ENCODE measurements around the gene HBZ.
A peak's percentile ranks its signal among the peaks of the same experiment; 100 is the strongest.
"Not testable (repeated sequence)": the region's sequence is repeated elsewhere in the genome, so short reads cannot be mapped to it uniquely, and the experiment has no call there.

The HBZ gene

DNA sequence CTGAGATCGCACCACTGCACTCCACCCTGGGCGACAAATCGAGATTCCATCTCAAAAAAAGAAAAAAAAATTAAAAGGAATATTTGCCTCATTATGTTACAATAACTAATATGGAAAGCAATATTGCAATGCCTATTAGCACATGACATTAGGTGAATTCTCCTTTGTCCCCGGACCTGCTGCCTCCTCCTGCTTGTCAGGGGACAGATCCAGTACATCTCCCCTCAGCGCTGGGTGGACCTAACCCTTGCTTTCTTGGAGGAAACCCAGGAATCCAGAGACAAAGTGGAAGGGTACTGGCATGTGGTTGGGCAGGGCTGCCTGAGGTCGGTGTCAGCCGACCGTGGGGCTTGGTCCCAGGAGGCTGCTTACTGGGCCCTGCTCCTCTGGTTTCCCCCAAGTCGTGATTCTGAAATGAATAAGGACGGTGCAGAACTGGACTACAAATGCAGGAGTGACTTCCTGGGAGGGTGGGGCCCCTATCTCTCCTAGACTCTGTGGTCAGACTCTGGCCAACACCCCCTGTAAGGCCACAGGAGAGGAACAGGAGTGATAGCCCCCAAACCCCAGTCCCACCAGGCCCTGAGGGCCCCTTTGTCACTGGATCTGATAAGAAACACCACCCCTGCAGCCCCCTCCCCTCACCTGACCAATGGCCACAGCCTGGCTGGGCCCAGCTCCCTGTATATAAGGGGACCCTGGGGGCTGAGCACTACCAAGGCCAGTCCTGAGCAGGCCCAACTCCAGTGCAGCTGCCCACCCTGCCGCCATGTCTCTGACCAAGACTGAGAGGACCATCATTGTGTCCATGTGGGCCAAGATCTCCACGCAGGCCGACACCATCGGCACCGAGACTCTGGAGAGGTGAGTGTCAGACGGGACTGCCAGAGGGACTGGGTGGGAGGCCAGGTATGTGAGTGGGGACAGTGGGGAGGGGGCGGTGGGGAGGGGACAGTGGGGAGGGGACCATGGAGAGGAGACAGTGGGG lies at the start of gene HBZ:
HBZ (plus strand) TSS at position 504 of the 988 bp plus-strand sequence; CDS start at position 770, 266 bp downstream.
- DNase-seq (ENCODE audit: low spot score) = no peak

GRCh38 chr16:104355-104754 lies 48.1 kb upstream of the HBZ start:
- DNase-seq (ENCODE audit: low spot score) = no peak

GRCh38 chr16:104928-105327 lies 47.5 kb upstream of the HBZ start:
- no peak for DNase-seq (ENCODE audit: low spot score)

- DNase-seq (ENCODE audit: low spot score) = no peak
Measured at GRCh38 chr16:105521-105920, 46.9 kb upstream of the HBZ start.

DNA sequence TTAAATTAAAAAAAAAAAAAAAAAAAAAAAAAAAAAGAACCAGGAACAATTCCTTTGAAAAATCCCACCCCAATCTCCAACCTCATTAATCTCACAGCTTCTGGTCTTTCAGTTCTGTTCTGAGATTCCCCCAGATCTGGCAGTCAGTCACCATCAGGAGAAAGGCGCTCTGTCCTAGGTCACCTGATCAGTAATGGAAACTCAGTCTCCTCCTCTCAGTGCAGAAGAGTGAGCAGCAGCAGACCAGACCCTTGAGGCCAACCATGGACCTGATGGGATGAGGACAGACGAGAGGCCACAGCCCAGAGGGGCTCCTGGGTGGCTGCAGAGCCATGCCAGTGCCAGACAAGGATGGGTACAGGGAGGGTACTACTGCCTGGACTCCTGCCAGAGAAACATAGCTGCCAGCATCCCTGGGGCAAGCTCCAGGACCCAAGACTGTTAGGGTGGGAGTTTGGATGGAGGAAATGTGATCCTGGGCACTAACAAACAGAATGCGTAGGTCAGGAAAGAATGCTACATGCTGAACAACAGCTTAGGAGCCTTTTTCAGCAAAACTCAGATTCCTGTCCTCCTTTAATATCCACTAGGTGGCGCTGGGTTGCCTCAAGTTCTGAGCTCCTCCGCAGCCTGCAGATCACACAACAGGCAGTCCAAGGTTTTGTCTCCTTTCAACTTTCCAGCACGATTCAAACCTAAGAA lies 45.7 kb upstream of the HBZ start:
- DNase-seq (ENCODE audit: low spot score) = peak; percentile 69

GRCh38 chr16:112153-112840 lies 40.1 kb upstream of the HBZ start:
- no peak for DNase-seq (ENCODE audit: low spot score)

- DNase-seq (ENCODE audit: low spot score) = no peak
Measured at GRCh38 chr16:114327-114726, 38.1 kb upstream of the HBZ start.

- DNase-seq (ENCODE audit: low spot score) = no peak
Measured at GRCh38 chr16:116015-116414, 36.4 kb upstream of the HBZ start.

DNA sequence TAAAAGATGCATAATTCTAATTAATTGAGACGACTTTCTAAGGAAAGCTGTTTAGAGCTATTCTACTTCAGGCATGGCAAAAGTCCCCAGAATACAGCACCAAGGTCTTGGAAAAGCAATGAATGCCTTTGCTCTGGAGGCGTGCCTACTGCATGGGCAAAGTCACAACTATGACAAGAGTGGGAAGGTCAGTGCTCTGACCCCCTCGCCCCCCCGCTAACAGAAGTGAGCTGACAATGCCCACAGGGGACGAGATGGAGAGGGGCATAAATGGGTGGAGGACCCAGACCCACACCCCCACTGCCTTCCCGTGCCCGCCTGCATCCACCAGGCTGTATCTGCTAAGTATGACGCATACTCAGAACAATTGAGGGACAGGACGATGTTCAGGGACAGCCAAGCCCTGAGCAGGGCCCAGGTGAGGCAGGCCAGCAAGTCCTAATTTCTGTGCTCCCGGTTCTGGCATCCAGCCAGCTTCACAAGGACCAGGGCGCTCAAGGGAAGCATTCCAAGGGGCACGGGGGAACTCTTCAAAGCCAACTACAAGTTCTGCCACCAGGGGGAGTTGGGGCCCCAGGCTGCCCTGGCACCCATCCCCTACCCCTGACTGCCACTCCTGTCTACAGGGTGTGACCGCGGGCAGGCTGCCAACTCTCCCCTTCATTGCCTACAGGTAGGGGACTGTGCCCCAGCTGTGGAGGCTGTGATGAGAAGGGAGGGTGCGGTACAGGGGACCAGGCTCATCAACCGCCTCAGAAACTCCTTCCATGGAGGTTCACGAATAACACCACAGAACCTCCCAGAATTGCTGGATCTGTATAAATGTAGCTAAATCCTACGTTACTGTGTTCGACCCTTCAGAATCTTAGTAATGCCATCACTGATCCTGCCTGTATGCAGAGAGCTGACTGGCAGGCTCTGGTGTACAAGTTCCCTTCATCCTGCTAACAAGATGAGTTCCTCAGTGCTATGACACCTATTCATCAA lies 34.8 kb upstream of the HBZ start:
- DNase-seq (ENCODE audit: low spot score) = peak; percentile 79

GRCh38 chr16:118857-119256 lies 33.6 kb upstream of the HBZ start:
- no peak for DNase-seq (ENCODE audit: low spot score)

DNA sequence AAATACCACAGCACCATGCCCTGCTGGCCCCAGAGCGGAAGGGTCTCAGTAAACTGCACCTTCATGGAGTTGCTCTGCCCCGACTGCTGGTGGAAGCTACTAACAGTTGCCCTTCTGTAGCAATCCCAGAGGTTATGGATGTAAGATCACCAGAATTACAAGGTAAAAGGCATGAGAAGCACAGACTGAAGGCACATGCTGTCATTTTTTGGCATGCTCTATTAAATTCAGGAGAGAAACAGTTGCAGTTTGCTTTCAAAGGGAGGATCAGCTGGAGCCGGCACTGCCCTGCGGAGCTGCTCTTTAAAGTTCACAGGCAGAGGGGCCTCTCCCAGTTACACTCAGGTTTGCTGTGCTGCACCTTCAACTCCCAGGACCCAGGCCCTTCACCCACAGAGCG lies 33.1 kb upstream of the HBZ start:
- DNase-seq (ENCODE audit: low spot score) = no peak

GRCh38 chr16:119835-120491 lies 32.5 kb upstream of the HBZ start:
- no peak for DNase-seq (ENCODE audit: low spot score)

GRCh38 chr16:120756-121155 lies 31.7 kb upstream of the HBZ start:
- no peak for DNase-seq (ENCODE audit: low spot score)

GRCh38 chr16:122361-122760 lies 30.1 kb upstream of the HBZ start:
- DNase-seq (ENCODE audit: low spot score) = no peak

DNA sequence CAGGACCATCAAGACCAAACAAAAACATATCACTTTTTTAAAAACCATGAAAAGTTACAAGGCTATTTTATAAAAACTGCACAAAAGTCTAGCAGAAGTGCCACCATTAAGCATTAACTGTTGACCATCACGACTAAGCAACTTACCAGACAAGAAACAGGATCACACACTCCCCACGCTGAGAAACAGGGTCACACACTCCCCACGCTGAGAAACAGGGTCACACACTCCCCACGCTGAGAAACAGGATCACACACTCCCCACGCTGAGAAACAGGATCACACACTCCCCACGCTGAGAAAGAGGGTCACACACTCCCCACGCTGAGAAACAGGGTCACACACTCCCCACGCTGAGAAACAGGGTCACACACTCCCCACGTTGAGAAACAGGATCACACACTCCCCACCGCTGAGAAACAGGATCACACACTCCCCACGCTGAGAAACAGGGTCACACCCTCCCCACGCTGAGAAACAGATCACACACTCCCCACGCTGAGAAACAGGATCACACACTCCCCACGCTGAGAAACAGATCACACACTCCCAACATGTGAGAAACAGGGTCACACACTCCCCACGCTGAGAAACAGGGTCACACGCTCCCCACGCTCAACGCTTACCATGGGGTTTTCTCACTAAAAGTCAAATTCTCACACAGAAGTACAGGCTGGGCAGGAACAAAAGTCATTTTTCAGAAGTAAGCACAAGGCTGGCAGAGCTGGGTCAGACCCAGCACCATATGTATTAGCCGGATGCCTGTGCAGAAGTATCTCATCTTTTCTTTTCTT lies 28.7 kb upstream of the HBZ start:
- DNase-seq (ENCODE audit: low spot score) = not testable (repeated sequence)

DNA sequence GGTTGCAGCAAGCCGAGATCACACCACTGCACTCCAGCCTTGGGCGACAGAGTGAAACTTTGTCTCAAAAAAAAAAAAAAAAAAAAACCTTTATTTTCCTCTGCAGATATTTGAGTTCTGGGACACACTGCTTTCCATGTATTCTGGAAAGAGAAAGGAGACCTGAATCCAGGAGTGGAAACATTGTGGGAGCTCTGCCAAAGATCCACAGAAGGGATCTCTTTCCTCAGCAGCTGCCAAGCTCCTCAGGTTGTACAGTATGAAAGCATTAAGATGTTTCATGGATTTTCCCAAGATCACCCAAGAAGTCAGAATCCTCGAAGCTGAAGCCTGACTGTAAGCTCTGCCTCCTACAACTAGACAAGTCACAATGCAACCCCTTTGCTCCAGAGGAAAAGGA lies 27.4 kb upstream of the HBZ start:
- no peak for DNase-seq (ENCODE audit: low spot score)

GRCh38 chr16:129075-129474 lies 23.4 kb upstream of the HBZ start:
- no peak for DNase-seq (ENCODE audit: low spot score)

- DNase-seq (ENCODE audit: low spot score) = no peak
Measured at GRCh38 chr16:130533-131173, 21.8 kb upstream of the HBZ start.

DNA sequence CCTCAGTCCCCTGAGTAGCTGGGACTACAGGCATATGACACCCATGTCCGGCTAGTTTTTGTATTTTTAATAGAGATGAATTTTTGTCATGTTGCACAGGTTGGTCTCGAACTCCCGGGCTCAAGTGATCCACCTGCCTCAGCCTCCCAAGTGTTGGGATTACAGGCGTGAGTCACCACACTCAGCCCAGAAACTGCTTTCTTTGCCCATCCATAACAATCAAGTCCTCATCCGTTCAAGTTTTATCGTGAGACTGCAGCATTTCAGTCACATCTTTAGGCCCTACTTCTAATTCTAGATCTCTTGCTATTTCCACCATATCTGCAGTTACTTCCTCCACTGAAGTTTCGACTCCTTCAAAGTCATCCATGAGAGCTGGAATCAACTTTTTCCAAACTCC lies 20.3 kb upstream of the HBZ start:
- DNase-seq (ENCODE audit: low spot score) = no peak

- no peak for DNase-seq (ENCODE audit: low spot score)
Measured at GRCh38 chr16:133716-134115, 18.7 kb upstream of the HBZ start.

Measured in germinal center (tissue), 1 donor.